Measurements from ENCODE around the gene LILRA5.
"Not testable (repeated sequence)": the region's sequence is repeated elsewhere in the genome, so short reads cannot be mapped to it uniquely, and the experiment has no call there.

- not testable (repeated sequence) for TF ChIP-seq POLR2A (IDR thresholded peaks at IDR 0.05); POLR2AphosphoS5 (IDR thresholded peaks at IDR 0.05; ENCODE audit: insufficient read depth in 1 of 2, low read depth in 1 of 2)
Measured at GRCh38 chr19:54272181-54272580, 40.8 kb downstream of the LILRA5 start.

All from vagina (tissue), 2 donors.